Gastroesophageal sphincter (tissue), 4 donors: Measurements from ENCODE around the gene KCTD16. TPM values are rescaled to one million over a fixed set of nuclear protein-coding genes. Genes with fewer than 3 reads are reported as not detected.

Experiments
- ATAC-seq: fragments of 150-250 bp; one replicate; pipeline ENCODE4 v1.9.1; 2016; ENCODE audit warnings: mild to moderate bottlenecking, moderate library complexity
- H3K27ac ChIP-seq, 4 donors: fragments of 200-600 bp; sonication (generic) in 3 of 4; 1 replicate in 3 of 4; 2 replicates in 1 of 4; pipeline ENCODE4 v1.5.1; 2016 to 2019
- H3K27me3 ChIP-seq: fragments of 200-600 bp; sonication (generic); one replicate; pipeline ENCODE4 v1.5.1; 2019
- H3K36me3 ChIP-seq, 2 donors: fragments of 200-600 bp; sonication (generic); one replicate each; pipeline ENCODE4 v1.5.1; 2019; ENCODE audit warnings: control low read depth in 1 of 2
- H3K4me1 ChIP-seq, 3 donors: fragments of 200-600 bp; sonication (generic); 1 replicate in 2 of 3; 2 replicates in 1 of 3; pipeline ENCODE4 v1.5.1; 2016 to 2019; ENCODE audit warnings: control low read depth in 2 of 3
- H3K4me3 ChIP-seq, 2 donors: fragments of 200-600 bp; sonication (generic); one replicate each; pipeline ENCODE4 v1.5.1; 2019; ENCODE audit warnings: mild to moderate bottlenecking in 1 of 2, moderate library complexity in 1 of 2
- H3K9me3 ChIP-seq, 3 donors: fragments of 200-600 bp; sonication (generic); one replicate each; pipeline ENCODE4 v1.5.1; 2017 to 2019; ENCODE audit warnings: control low read depth in 2 of 3
- CTCF ChIP-seq, 4 experiments: fragments of 200-600 bp in 2 of 4; fragments of 450-650 bp in 2 of 4; sonication (generic) in 1 of 4; IDR thresholded peaks; one replicate each; pipeline ENCODE4 v1.5.1; 2017 to 2019; ENCODE audit warnings: antibody characterized with exemption in 4 of 4, mild to moderate bottlenecking in 2 of 4, moderate library complexity in 2 of 4
- EP300 ChIP-seq: sonication (generic); formaldehyde crosslinking; IDR thresholded peaks from one replicate; pipeline ENCODE4 v1.6.1; 2017; ENCODE audit warnings: antibody characterized with exemption, mild to moderate bottlenecking
- POLR2A ChIP-seq, 2 donors: fragments of 450-650 bp; IDR thresholded peaks; one replicate each; pipeline ENCODE4 v1.6.1; 2017; ENCODE audit warnings: antibody characterized with exemption in 2 of 2, mild to moderate bottlenecking in 2 of 2, moderate library complexity in 1 of 2
- POLR2AphosphoS5 ChIP-seq: sonication (generic); formaldehyde crosslinking; IDR thresholded peaks from one replicate; pipeline ENCODE4 v1.6.1; 2017; ENCODE audit warnings: antibody characterized with exemption
- WGBS, 2 donors: methylation state at CpG; one replicate each; pipeline ENCODE4 v1.1.5; 2018; ENCODE audit warnings: low coverage in 1 of 2; 5-methylcytosine and 5-hydroxymethylcytosine counted together
- small RNA-seq, 4 donors: library from RNA; depleted of rRNA; stranded (forward); fragments of <200 nt; gene quantifications; one replicate each; pipeline ENCODE3, GENCODE V24; 2016
- total RNA-seq, 4 donors: library from RNA; depleted of rRNA; stranded (reverse); fragments of >200 nt; gene quantifications; one replicate each; pipeline ENCODE4 v1.1.0, GENCODE V29; 2016

The KCTD16 gene
- total RNA-seq, 4 donors from 2014 or later: 0.05 to 0.13 (median 0.12) TPM; not detected in 1

GRCh38 chr5:144525000-144525399, 354.3 kb downstream of the KCTD16 start:
- Histone ChIP-seq H3K27me3 (no peaks in the 10 kb centered on the region), H3K36me3 (no peaks in the 10 kb centered on the region), H3K4me1 (no peaks in the 10 kb centered on the region), H3K4me3 (no peak overlapping the region), H3K9me3 (no peaks in the 10 kb centered on the region), H3K27ac (no peak overlapping the region)
- TF ChIP-seq POLR2A (IDR thresholded peaks at IDR 0.05) (no peak), EP300 (no peak), POLR2AphosphoS5 (no peak), CTCF (IDR thresholded peaks at IDR 0.05) (no peak)
- ATAC-seq: no peak
- WGBS, 2 donors: 44 to 52% methylated on average over 1 of the region's 1 CpG

GRCh38 chr5:144531188-144531587, 360.5 kb downstream of the KCTD16 start:
- ATAC-seq: no peak
- no peaks in the 10 kb centered on the region for H3K4me1 ChIP-seq
- WGBS, 2 donors: 83 to 100% methylated on average over 1 of the region's 1 CpG
- H3K36me3 ChIP-seq: no peaks in the 10 kb centered on the region
- H3K27ac ChIP-seq: no peak overlapping the region
- no peaks in the 10 kb centered on the region for H3K27me3 ChIP-seq
- TF ChIP-seq CTCF (IDR thresholded peaks at IDR 0.05): no peak
- no peak for TF ChIP-seq EP300
- TF ChIP-seq POLR2AphosphoS5: no peak
- TF ChIP-seq POLR2A (IDR thresholded peaks at IDR 0.05): no peak
- peaks cover 0 to 8% (median 0%) of the 10 kb centered on the region in 3 donors for H3K9me3 ChIP-seq
- H3K4me3 ChIP-seq: no peak overlapping the region

Small RNAs within 50 kb of the gene (small RNA-seq; reads per million reads assigned to genes)
- 0 reads per million in 4 donors for gene CKS1BP5
- gene RN7SL87P: 0 reads per million in 4 donors

Other genes starting within 250 kb of the KCTD16 start
- gene YIPF5, start 214 bp upstream of the KCTD16 start, total RNA-seq: 10 to 100 TPM; 28.0 to 42.3 (median 34.8) TPM